HepG2 (cell line): Measurements from ENCODE around the gene FBXW4. TPM values are rescaled to one million over a fixed set of nuclear protein-coding genes. Genes with fewer than 3 reads are reported as not detected.

Experiments used
- ATAC-seq: fragments of 200-7000 bp; cut with Tn5 transposase; 3 replicates; pipeline ENCODE4 v1.9.1; 2020; ENCODE audit warnings: mild to moderate bottlenecking, moderate library complexity
- BruUV-seq: library from RNA; stranded (reverse); fragments of 400-500 nt; replicated peaks from 2 replicates; lab custom pipeline; 2021; lab: Mats Ljungman, UMichigan
- CTCF ChIA-PET: fragments of 300-600 bp; formaldehyde crosslinking; extraction: SDS; loops from one replicate; lab custom pipeline; 2021; ENCODE audit warnings: low total read pairs, inconsistent platforms, low intra/inter-chr PET ratio; lab: Yijun Ruan, JAX
- POLR2A ChIA-PET: fragments of 350-600 bp; sonication (Branson Sonifier 250); formaldehyde crosslinking; loops from one replicate; lab custom pipeline; 2020; ENCODE audit warnings: antibody characterized with exemption, inconsistent platforms; lab: Yijun Ruan, JAX
- DNase-seq: peaks from one replicate; pipeline ENCODE4 v3.0.0-alpha.2; 2015; ENCODE audit warnings: low spot score
- FAIRE-seq: peaks from 3 replicates; lab custom pipeline; 2011; peaks lifted over from hg19 to GRCh38; lab: Jason Lieb, UNC
- H2AFZ ChIP-seq: one replicate; pipeline ENCODE4 v1.6.1; 2011; ENCODE audit warnings: low read length, inconsistent platforms
- H3K27ac ChIP-seq: fragments of 300-600 bp; 3 replicates; pipeline ENCODE4 v1.8.0; 2011; ENCODE audit warnings: mixed run types, mild to moderate bottlenecking, mixed read lengths, low read length, inconsistent platforms; ENCODE audit not compliant: insufficient read depth; ENCODE audit errors: extremely low read length
- H3K27me3 ChIP-seq, 2 experiments: fragments of 200-600 bp in 1 of 2; 2 replicates in 1 of 2; 3 replicates in 1 of 2; pipeline versions ENCODE4 v1.6.0 to v1.8.0; 2011; ENCODE audit warnings: low read length in 2 of 2, mild to moderate bottlenecking in 2 of 2, moderate library complexity in 2 of 2, inconsistent platforms in 1 of 2; ENCODE audit not compliant: insufficient read depth in 2 of 2, control insufficient read depth in 1 of 2
- H3K36me3 ChIP-seq, 2 experiments: fragments of 200-600 bp in 1 of 2; replicated peaks in 1 of 2; 2 replicates in 1 of 2; 3 replicates in 1 of 2; pipeline versions ENCODE4 v1.5.1 to v1.8.0; 2011; ENCODE audit warnings: low read length in 2 of 2, inconsistent platforms in 1 of 2; ENCODE audit not compliant: insufficient read depth in 2 of 2, control insufficient read depth in 1 of 2
- H3K4me1 ChIP-seq: 2 replicates; pipeline ENCODE4 v1.5.1; 2012; ENCODE audit warnings: low read length, inconsistent platforms; ENCODE audit not compliant: insufficient read depth
- H3K4me2 ChIP-seq: 2 replicates; pipeline ENCODE4 v1.6.0; 2011; ENCODE audit warnings: low read depth, low read length, inconsistent platforms
- H3K4me3 ChIP-seq, 3 experiments: fragments of 200-600 bp in 1 of 3; sonication (generic), shearing (Covaris generic) in 1 of 3; replicated peaks in 1 of 3; 2 replicates each; pipeline ENCODE4 v1.5.1; 2011 to 2016; ENCODE audit warnings: low read length in 3 of 3, inconsistent platforms in 2 of 3, low read depth in 2 of 3, mild to moderate bottlenecking in 2 of 3, control low read depth in 1 of 3, mixed read lengths in 1 of 3; ENCODE audit not compliant: insufficient read depth in 1 of 3
- H3K79me2 ChIP-seq: one replicate; pipeline ENCODE4 v1.6.1; 2011; ENCODE audit warnings: low read length, inconsistent platforms; ENCODE audit not compliant: insufficient read depth
- H3K9ac ChIP-seq: 2 replicates; pipeline ENCODE4 v1.6.0; 2011; ENCODE audit warnings: mild to moderate bottlenecking, low read depth, low read length, inconsistent platforms; ENCODE audit not compliant: insufficient read depth
- H3K9me3 ChIP-seq: 2 replicates; pipeline ENCODE4 v1.5.1; 2012; ENCODE audit warnings: mild to moderate bottlenecking, low read length
- H4K20me1 ChIP-seq: 2 replicates; pipeline ENCODE4 v1.6.0; 2011; ENCODE audit warnings: inconsistent platforms, mild to moderate bottlenecking, low read length, moderate library complexity; ENCODE audit not compliant: insufficient read depth
- CHCHD3 ChIP-seq: sonication (generic); formaldehyde crosslinking; IDR thresholded peaks from 2 replicates; pipeline ENCODE4 v1.8.0; 2022; ENCODE audit warnings: mild to moderate bottlenecking, missing genetic modification reagents, moderate library complexity
- FOXP1 ChIP-seq, 2 experiments: fragments of 450-650 bp in 1 of 2; IDR thresholded peaks; 2 replicates each; pipeline ENCODE4 v1.6.1; 2017 to 2018; ENCODE audit warnings: antibody characterized with exemption in 1 of 2
- SMC3 ChIP-seq: IDR thresholded peaks from 2 replicates; pipeline ENCODE4 v1.6.1; 2011; ENCODE audit warnings: low read length, improper control_type of control experiment
- WIZ ChIP-seq: sonication (generic); formaldehyde crosslinking; IDR thresholded peaks from 2 replicates; pipeline ENCODE4 v1.5.1; 2020; ENCODE audit warnings: mild to moderate bottlenecking, missing genetic modification reagents
- ZFP36L1 ChIP-seq: sonication (generic); formaldehyde crosslinking; IDR thresholded peaks from 2 replicates; pipeline ENCODE4 v1.8.0; 2022; ENCODE audit warnings: mild to moderate bottlenecking, missing genetic modification reagents, moderate library complexity
- ZNF724P ChIP-seq: sonication (generic); formaldehyde crosslinking; IDR thresholded peaks from 2 replicates; pipeline ENCODE4 v1.8.0; 2022; ENCODE audit warnings: missing genetic modification reagents, borderline replicate concordance
- ZNF775 ChIP-seq: sonication (generic); formaldehyde crosslinking; IDR thresholded peaks from 2 replicates; pipeline ENCODE4 v1.4.0; 2020; ENCODE audit warnings: missing genetic modification reagents, mild to moderate bottlenecking, moderate library complexity, borderline replicate concordance
- ZNF841 ChIP-seq: sonication (generic); formaldehyde crosslinking; IDR thresholded peaks from 2 replicates; pipeline ENCODE4 v1.8.1; 2023; ENCODE audit warnings: missing genetic modification reagents, borderline replicate concordance
- WGBS: methylation state at CpG from one replicate; pipeline ENCODE4 v1.1.6; 2017; ENCODE audit warnings: low lambda C conversion rate; 5-methylcytosine and 5-hydroxymethylcytosine counted together
- in situ Hi-C: cut with HindIII; loops from 2 replicates; pipeline ENCODE4 v1.10.0; 2017; ENCODE audit warnings: low pct_unique_long_range_greater_than_20kb; ENCODE audit not compliant: extremely low pct_ligation_motif_present
- intact Hi-C: fragments of 100-400 bp; cut with micrococcal nuclease; formaldehyde crosslinking; loops from one replicate; pipeline ENCODE4 v1.10.0; 2022; ENCODE audit not compliant: unreplicated experiment
- polyA plus RNA-seq, 8 experiments: library from polyadenylated mRNA; depleted of rRNA in 3 of 8; stranded (reverse) in 7 of 8; unstranded in 1 of 8; fragments of >200 nt; fragmentation: Illumina TruSeq in 4 of 8; extraction: Trizol in 4 of 8; gene quantifications; 2 replicates each; pipeline versions ENCODE4 v1.2.1 to v1.2.3, GENCODE V29; 2011 to 2016; ENCODE audit warnings: low read depth in 4 of 8, missing spikeins in 1 of 8, mixed read lengths in 1 of 8; ENCODE audit not compliant: insufficient read depth in 1 of 8
- total RNA-seq, 5 experiments: library from RNA; depleted of rRNA; stranded (reverse); fragments of >200 nt; fragmentation: Illumina TruSeq; extraction: Trizol; gene quantifications; 2 replicates each; pipeline ENCODE4 v1.2.3, GENCODE V29; 2016; ENCODE audit warnings: low read depth in 1 of 5
- TF ChIP-seq, protein P1 (sequence below), 2 experiments: fragments of 450-650 bp in 1 of 2; sonication (generic) in 1 of 2; formaldehyde crosslinking in 1 of 2; IDR thresholded peaks; 2 replicates each; pipeline versions ENCODE4 v1.6.1 to v1.8.0; 2016 to 2022; ENCODE audit warnings: antibody characterized with exemption in 1 of 2, mild to moderate bottlenecking in 1 of 2, missing genetic modification reagents in 1 of 2

FBXW4 gene
- total and polyA plus RNA-seq, 2 of the 13 experiments (the other 11 are each of a cell fraction or from before 2014, with no cell fraction given): 23.5 to 33.7 TPM

DNA sequence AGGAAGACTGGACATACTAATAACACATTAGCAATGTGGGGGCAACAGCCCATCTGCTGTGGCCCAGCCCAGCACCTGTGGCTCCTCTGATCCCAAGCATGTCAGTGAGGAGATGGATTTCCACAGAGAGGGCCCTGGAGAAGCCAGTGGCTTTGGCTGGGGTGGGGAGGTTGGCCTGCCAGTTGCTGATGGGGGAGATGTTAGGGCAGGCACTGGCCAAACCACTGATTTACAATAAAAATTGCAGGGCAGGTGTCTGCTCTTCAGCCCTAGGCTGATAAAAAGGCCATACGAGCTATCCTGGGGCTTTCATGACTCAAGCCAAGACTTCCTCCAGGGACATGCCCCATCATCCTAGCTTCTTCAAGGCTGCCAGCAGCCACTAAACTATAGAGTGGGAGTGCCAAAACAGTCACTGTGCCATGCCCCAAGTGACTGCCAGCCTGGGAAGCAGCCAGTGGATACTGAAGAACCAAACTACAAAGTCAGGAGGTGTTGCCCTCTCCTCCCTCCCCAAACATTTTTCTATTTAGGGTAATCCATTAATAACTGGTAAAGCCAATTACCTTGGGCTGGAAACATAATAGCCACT, 69.1 kb downstream of the FBXW4 start:
- in situ Hi-C loops: no loop called here
- no peak for ATAC-seq
- Histone ChIP-seq H3K9me3 (no peaks in the 10 kb centered on the region), H3K9ac (no peak overlapping the region), H3K27ac (no peak overlapping the region), H3K4me3 (no peak overlapping the region), H3K27me3 (no peaks in the 10 kb centered on the region), H3K36me3 (peaks cover 1 to 21% of the 10 kb centered on the region in 2 experiments; a peak in 3 of 5 replicates), H4K20me1 (no peaks in the 10 kb centered on the region), H3K4me1 (peaks cover 7% of the 10 kb centered on the region), H3K4me2 (no peak overlapping the region)
- no peak for DNase-seq
- WGBS: 100% methylated on average over 1 of the region's 1 CpG
- POLR2A ChIA-PET: no interaction called here
- no TSS peak for BruUV-seq
- intact Hi-C loops: no loop called here
- no peak for FAIRE-seq
- no peak for TF ChIP-seq ZFP36L1 (CRISPR knock-in tag)
- no peak for TF ChIP-seq ZNF775
- no peak for TF ChIP-seq SMC3
- TF ChIP-seq ZNF841 (CRISPR knock-in tag): no peak
- no peak for TF ChIP-seq WIZ (CRISPR knock-in tag)
- TF ChIP-seq, all 625 proteins: peak for 0
- CTCF ChIA-PET: no interaction called here
- no peak overlapping the region for H2AFZ ChIP-seq
- no peaks in the 10 kb centered on the region for H3K79me2 ChIP-seq

GRCh38 chr10:101624526-101625102, 70.4 kb downstream of the FBXW4 start:
- no peak for FAIRE-seq
- no peaks in the 10 kb centered on the region for H3K9me3 ChIP-seq
- 96% methylated on average over 4 of the region's 4 CpGs for WGBS
- H3K27me3 ChIP-seq: no peaks in the 10 kb centered on the region
- no peak overlapping the region for H3K4me2 ChIP-seq
- CTCF ChIA-PET: no interaction called here
- no peak overlapping the region for H3K4me3 ChIP-seq
- no peak for ATAC-seq
- no TSS peak for BruUV-seq
- no peaks in the 10 kb centered on the region for H3K79me2 ChIP-seq
- no peak for DNase-seq
- H2AFZ ChIP-seq: no peak overlapping the region
- intact Hi-C loops: no loop called here
- H3K36me3 ChIP-seq: peaks cover 1 to 16% of the 10 kb centered on the region in 2 experiments; a peak in 2 of 5 replicates
- POLR2A ChIA-PET: no interaction called here
- H3K4me1 ChIP-seq: no peaks in the 10 kb centered on the region
- no peaks in the 10 kb centered on the region for H4K20me1 ChIP-seq
- in situ Hi-C loops: no loop called here
- no peak overlapping the region for H3K9ac ChIP-seq
- H3K27ac ChIP-seq: no peak overlapping the region
- TF ChIP-seq FOXP1 (IDR thresholded peaks at IDR 0.05): no peak
- TF ChIP-seq FOXP1 (CRISPR knock-in tag; IDR thresholded peaks at IDR 0.05): no peak
- no peak for TF ChIP-seq ZNF724P (CRISPR knock-in tag)
- TF ChIP-seq CHCHD3 (CRISPR knock-in tag): no peak
- TF ChIP-seq, protein P1, sequence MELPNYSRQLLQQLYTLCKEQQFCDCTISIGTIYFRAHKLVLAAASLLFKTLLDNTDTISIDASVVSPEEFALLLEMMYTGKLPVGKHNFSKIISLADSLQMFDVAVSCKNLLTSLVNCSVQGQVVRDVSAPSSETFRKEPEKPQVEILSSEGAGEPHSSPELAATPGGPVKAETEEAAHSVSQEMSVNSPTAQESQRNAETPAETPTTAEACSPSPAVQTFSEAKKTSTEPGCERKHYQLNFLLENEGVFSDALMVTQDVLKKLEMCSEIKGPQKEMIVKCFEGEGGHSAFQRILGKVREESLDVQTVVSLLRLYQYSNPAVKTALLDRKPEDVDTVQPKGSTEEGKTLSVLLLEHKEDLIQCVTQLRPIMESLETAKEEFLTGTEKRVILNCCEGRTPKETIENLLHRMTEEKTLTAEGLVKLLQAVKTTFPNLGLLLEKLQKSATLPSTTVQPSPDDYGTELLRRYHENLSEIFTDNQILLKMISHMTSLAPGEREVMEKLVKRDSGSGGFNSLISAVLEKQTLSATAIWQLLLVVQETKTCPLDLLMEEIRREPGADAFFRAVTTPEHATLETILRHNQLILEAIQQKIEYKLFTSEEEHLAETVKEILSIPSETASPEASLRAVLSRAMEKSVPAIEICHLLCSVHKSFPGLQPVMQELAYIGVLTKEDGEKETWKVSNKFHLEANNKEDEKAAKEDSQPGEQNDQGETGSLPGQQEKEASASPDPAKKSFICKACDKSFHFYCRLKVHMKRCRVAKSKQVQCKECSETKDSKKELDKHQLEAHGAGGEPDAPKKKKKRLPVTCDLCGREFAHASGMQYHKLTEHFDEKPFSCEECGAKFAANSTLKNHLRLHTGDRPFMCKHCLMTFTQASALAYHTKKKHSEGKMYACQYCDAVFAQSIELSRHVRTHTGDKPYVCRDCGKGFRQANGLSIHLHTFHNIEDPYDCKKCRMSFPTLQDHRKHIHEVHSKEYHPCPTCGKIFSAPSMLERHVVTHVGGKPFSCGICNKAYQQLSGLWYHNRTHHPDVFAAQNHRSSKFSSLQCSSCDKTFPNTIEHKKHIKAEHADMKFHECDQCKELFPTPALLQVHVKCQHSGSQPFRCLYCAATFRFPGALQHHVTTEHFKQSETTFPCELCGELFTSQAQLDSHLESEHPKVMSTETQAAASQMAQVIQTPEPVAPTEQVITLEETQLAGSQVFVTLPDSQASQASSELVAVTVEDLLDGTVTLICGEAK (IDR thresholded peaks at IDR 0.05): no peak
- TF ChIP-seq, protein P1 (CRISPR knock-in tag; IDR thresholded peaks at IDR 0.05): no peak
